ENCODE results near the gene OR6S1. TPM values are rescaled to one million over a fixed set of nuclear protein-coding genes. Genes with fewer than 3 reads are reported as not detected.
A peak's percentile ranks its signal among the peaks of the same experiment; 100 is the strongest.

The OR6S1 gene
- total RNA-seq, 1 experiment from 2014 or later, result not detected

DNA sequence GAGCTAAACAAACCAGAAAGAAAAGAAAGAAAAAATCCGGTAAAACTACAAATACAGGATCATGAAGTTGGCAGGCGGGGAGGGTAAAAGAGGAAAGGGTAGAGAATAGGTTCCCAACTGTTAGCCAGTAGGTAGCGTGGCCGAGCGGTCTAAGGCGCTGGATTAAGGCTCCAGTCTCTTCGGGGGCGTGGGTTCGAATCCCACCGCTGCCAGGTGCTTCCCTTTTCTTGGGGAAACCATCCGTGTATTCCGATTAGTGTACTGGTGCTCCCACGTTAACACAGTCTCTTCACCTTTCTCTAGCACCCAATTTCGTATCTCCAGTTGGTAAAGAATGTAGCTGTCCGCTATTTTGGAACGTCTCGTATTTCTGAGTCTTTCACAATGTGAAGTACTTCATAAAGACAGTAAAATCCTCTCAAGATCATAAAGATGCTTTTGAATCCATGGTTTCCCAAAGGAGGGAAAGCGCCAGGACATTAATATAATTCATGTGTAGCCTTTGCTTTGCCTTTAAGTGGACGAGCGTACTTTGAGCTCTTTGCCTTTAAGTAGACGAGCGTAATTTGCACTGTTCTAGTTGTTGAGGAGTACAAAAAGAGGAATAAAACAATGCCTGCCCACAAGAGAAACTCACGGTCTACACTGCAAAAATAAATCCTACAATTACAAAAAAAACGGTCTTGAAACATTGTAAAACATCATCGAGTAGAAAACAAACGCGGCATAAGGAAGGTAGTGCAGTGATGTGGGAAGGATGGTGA, 31.3 kb downstream of the OR6S1 start:
- TF ChIP-seq, protein P1, sequence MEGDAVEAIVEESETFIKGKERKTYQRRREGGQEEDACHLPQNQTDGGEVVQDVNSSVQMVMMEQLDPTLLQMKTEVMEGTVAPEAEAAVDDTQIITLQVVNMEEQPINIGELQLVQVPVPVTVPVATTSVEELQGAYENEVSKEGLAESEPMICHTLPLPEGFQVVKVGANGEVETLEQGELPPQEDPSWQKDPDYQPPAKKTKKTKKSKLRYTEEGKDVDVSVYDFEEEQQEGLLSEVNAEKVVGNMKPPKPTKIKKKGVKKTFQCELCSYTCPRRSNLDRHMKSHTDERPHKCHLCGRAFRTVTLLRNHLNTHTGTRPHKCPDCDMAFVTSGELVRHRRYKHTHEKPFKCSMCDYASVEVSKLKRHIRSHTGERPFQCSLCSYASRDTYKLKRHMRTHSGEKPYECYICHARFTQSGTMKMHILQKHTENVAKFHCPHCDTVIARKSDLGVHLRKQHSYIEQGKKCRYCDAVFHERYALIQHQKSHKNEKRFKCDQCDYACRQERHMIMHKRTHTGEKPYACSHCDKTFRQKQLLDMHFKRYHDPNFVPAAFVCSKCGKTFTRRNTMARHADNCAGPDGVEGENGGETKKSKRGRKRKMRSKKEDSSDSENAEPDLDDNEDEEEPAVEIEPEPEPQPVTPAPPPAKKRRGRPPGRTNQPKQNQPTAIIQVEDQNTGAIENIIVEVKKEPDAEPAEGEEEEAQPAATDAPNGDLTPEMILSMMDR (IDR thresholded peaks at IDR 0.05; ENCODE audit: unreplicated experiment), result no peak
- H3K27ac Mint-ChIP-seq (ENCODE audit: low read depth, unreplicated experiment), result no peak overlapping the region
- H3K4me3 Mint-ChIP-seq (ENCODE audit: unreplicated experiment), result no peak overlapping the region
- intact Hi-C loops (cut with micrococcal nuclease), result loop anchor here (2.0 to 5.0 kb wide), 2 partner anchors 245 to 487 kb away; partner anchors contain the start of gene ZNF219
- CTCF ChIA-PET, result interaction anchor here (0.6 to 8.9 kb wide), 37 partner anchors 9 to 526 kb away, joined by 3 to 152 read pairs (median 4); partner anchors contain the start of genes ANG, APEX1, CCNB1IP1 and OSGEP
- peak; percentile 73 for DNase-seq (ENCODE audit: unreplicated experiment)
- no peaks in the 10 kb centered on the region for H3K27me3 Mint-ChIP-seq (ENCODE audit: insufficient read depth, unreplicated experiment)
- no peaks in the 10 kb centered on the region for H3K9me3 Mint-ChIP-seq (ENCODE audit: unreplicated experiment)
- TSS peak; percentile 91 for BruUV-seq (replicated peaks)
- POLR2A ChIA-PET, result interaction anchor here (0.5 to 9.0 kb wide), 14 partner anchors 15 to 283 kb away, joined by 3 to 182 read pairs (median 9); partner anchors contain the start of genes APEX1, OSGEP, PARP2 and PIP4P1
- H3K4me1 Mint-ChIP-seq (ENCODE audit: insufficient read depth, unreplicated experiment), result peaks cover 9% of the 10 kb centered on the region
- no peaks in the 10 kb centered on the region for H3K36me3 Mint-ChIP-seq (ENCODE audit: insufficient read depth, unreplicated experiment)

DNA sequence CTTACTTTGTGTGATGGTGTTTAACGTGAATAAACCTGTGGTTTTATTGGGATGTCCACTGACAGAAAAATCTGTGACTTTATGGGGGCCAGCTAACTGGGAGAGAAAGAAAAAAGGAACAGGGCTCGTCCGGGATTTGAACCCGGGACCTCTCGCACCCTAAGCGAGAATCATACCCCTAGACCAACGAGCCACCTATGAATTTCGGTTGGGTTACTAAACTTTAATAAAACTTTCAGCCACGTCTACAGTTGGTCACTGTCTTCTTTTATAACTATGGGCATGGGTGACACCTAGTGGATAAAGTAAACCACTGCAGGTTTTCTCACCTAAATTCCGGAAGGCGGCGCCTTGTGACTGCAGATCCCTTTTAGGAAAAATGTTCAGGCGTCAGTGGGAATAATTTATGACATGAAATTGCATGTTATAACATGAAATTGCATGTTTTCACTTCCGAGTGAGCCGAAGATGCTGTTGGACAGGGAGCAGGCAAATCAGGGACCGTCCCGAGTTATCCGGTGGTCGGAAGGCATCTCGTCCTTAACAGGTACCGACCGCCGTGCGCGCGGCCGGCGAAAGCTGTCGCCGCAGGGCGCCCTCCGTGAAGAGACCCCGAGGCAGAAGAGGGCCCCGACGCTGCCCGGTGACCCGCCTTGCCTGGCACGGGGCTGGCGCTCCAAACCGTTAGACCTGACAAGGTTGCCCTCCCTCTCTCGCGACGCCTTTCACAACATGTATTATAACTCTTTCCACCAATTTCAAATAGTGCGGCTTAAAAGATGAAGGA, 32.1 kb downstream of the OR6S1 start:
- peak; percentile 94 for DNase-seq (ENCODE audit: unreplicated experiment)
- ChIA-PET POLR2A (interaction anchor here (0.5 to 9.0 kb wide), 14 partner anchors 16 to 282 kb away, joined by 3 to 182 read pairs (median 9); partner anchors contain the start of genes APEX1, OSGEP, PARP2 and PIP4P1), CTCF (interaction anchor here (0.6 to 8.9 kb wide), 47 partner anchors 8 to 527 kb away, joined by 3 to 152 read pairs (median 4); partner anchors contain the start of genes ANG, APEX1, CCNB1IP1 and OSGEP)
- TF ChIP-seq, protein P1 (IDR thresholded peaks at IDR 0.05; ENCODE audit: unreplicated experiment), result peak; percentile 94
- Mint-ChIP-seq H3K4me3 (ENCODE audit: unreplicated experiment) (no peak overlapping the region), H3K27me3 (ENCODE audit: insufficient read depth, unreplicated experiment) (no peaks in the 10 kb centered on the region), H3K36me3 (ENCODE audit: insufficient read depth, unreplicated experiment) (no peaks in the 10 kb centered on the region), H3K27ac (ENCODE audit: low read depth, unreplicated experiment) (no peak overlapping the region), H3K9me3 (ENCODE audit: unreplicated experiment) (no peaks in the 10 kb centered on the region), H3K4me1 (ENCODE audit: insufficient read depth, unreplicated experiment) (peaks cover 9% of the 10 kb centered on the region)
- intact Hi-C loops (cut with micrococcal nuclease), result loop anchor here (1.0 to 5.0 kb wide), 6 partner anchors 82 to 488 kb away; partner anchors contain the start of genes APEX1 and ZNF219
- BruUV-seq (replicated peaks), result no TSS peak

DNA sequence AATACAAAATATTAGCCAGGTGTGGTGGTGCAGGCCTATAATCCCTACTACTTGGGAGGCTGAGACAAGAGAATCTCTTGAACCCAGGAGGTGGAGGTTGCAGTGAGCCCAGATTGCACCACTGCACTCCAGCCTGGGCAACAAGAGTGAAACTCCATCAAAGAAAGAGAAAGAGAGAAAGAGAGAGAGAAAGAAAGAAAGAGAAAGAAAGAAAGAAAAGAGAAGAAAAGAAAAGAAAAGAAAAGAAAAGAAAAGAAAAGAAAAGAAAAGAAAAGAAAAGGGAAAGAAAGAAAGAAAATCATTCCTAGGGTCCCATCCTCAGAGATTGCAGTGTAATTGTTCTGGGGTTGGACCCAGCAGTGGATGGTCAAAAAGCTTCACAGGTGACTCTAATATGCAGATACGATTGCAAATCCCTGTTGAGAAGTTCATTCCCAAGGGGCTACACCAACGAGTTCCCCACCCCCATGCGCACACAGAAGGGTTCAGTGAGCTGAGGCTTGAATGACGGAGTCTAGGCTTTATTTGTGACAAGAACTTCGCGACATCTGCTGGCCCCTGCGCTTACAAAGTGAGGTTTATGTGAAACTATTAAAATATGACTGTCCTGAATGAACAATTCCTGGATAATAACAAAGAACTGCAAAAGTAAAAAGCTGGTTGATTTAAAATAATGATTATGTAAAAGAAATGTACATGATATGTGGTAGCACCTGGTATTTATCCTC, 32.9 kb downstream of the OR6S1 start:
- POLR2A ChIA-PET, result interaction anchor here (0.6 to 9.0 kb wide), 9 partner anchors 16 to 281 kb away, joined by 3 to 182 read pairs (median 12); partner anchors contain the start of genes APEX1, OSGEP, PARP2 and PIP4P1
- H3K36me3 Mint-ChIP-seq (ENCODE audit: insufficient read depth, unreplicated experiment), result no peaks in the 10 kb centered on the region
- no peak for DNase-seq (ENCODE audit: unreplicated experiment)
- no peaks in the 10 kb centered on the region for H3K27me3 Mint-ChIP-seq (ENCODE audit: insufficient read depth, unreplicated experiment)
- CTCF ChIA-PET, result interaction anchor here (0.6 to 8.9 kb wide), 32 partner anchors 8 to 300 kb away, joined by 3 to 152 read pairs (median 4); partner anchors contain the start of genes ANG, CCNB1IP1, PIP4P1 and RNASE4
- H3K4me1 Mint-ChIP-seq (ENCODE audit: insufficient read depth, unreplicated experiment), result peaks cover 9% of the 10 kb centered on the region
- H3K4me3 Mint-ChIP-seq (ENCODE audit: unreplicated experiment), result no peak overlapping the region
- no peak overlapping the region for H3K27ac Mint-ChIP-seq (ENCODE audit: low read depth, unreplicated experiment)
- BruUV-seq (replicated peaks), result no TSS peak
- intact Hi-C loops (cut with micrococcal nuclease), result loop anchor here (1.0 kb wide), 4 partner anchors 83 to 281 kb away; partner anchors contain the start of gene APEX1
- H3K9me3 Mint-ChIP-seq (ENCODE audit: unreplicated experiment), result no peaks in the 10 kb centered on the region
- TF ChIP-seq, protein P1 (IDR thresholded peaks at IDR 0.05; ENCODE audit: unreplicated experiment), result no peak

All from MCF 10A (cell line).